Heart right ventricle (tissue), 16 donors: ENCODE data around the gene FAM229B. TPM values are rescaled to one million over a fixed set of nuclear protein-coding genes. Genes with fewer than 3 reads are reported as not detected.

Experiments used
- ATAC-seq, 8 donors: fragments of 200-7000 bp; cut with Tn5 transposase; one replicate each; pipeline ENCODE4 v1.9.1; 2020; ENCODE audit warnings: mild to moderate bottlenecking in 8 of 8, moderate library complexity in 8 of 8, moderate number of reproducible peaks in 1 of 8
- DNase-seq, 2 donors: peaks; one replicate each; pipeline ENCODE4 v3.0.0-alpha.2; 2020
- H3K27ac ChIP-seq, 10 donors: fragments of 200-600 bp; sonication (generic) in 2 of 10; one replicate each; pipeline versions ENCODE4 v1.5.0 to v1.8.0; 2020 to 2022; ENCODE audit warnings: mild to moderate bottlenecking in 3 of 10
- H3K27me3 ChIP-seq, 7 donors: fragments of 200-600 bp; one replicate each; pipeline ENCODE4 v1.8.0; 2021 to 2022; ENCODE audit warnings: mild to moderate bottlenecking in 2 of 7
- H3K36me3 ChIP-seq, 9 donors: fragments of 200-600 bp; sonication (generic) in 1 of 9; one replicate each; pipeline versions ENCODE4 v1.5.0 to v1.8.0; 2020 to 2022; ENCODE audit warnings: mild to moderate bottlenecking in 2 of 9
- H3K4me1 ChIP-seq, 9 donors: fragments of 200-600 bp; sonication (generic) in 1 of 9; one replicate each; pipeline versions ENCODE4 v1.5.0 to v1.8.0; 2020 to 2022; ENCODE audit warnings: mild to moderate bottlenecking in 4 of 9
- H3K4me3 ChIP-seq, 10 donors: fragments of 200-600 bp; sonication (generic) in 2 of 10; one replicate each; pipeline versions ENCODE4 v1.5.0 to v1.8.0; 2020 to 2022; ENCODE audit warnings: mild to moderate bottlenecking in 7 of 10, moderate library complexity in 2 of 10
- H3K9me3 ChIP-seq, 11 donors: fragments of 200-600 bp in 10 of 11; sonication (generic) in 2 of 11; one replicate each; pipeline versions ENCODE4 v1.5.0 to v1.8.0; 2013 to 2022; ENCODE audit warnings: mild to moderate bottlenecking in 2 of 11, control low read depth in 1 of 11, moderate library complexity in 1 of 11
- WGBS, 2 donors: extraction: QIAGEN DNeasy Blood & Tissue Kit; methylation state at CpG; one replicate each; pipeline ENCODE4 v1.1.7; 2013; ENCODE audit warnings: inconsistent platforms in 1 of 2; 5-methylcytosine and 5-hydroxymethylcytosine counted together
- intact Hi-C, 10 donors: fragments of 100-400 bp; cut with DNase I; formaldehyde crosslinking; loops; one replicate each; pipeline versions ENCODE4 v1.11.1 to v1.14.2; 2022
- polyA plus RNA-seq, 2 donors: library from polyadenylated mRNA; stranded (reverse); fragments of 200-250 nt; gene quantifications; one replicate each; pipeline ENCODE4 v1.2.3, GENCODE V29; 2013
- total RNA-seq, 10 donors: library from RNA; stranded (reverse); fragmentation: NEBNext Ultra II Directional in 3 of 10; extraction: Animal tissue kit (Norgen Biotek cat#: 25700) in 3 of 10; gene quantifications; one replicate each; pipeline versions ENCODE4 v1.2.1 to v1.2.4, GENCODE V29; 2021 to 2023
- TF ChIP-seq, protein P1 (sequence below), 9 donors: fragments of 200-600 bp; sonication (generic) in 2 of 9; IDR thresholded peaks; one replicate each; pipeline versions ENCODE4 v1.5.0 to v1.8.0; 2021 to 2022; ENCODE audit warnings: antibody characterized with exemption in 9 of 9, mild to moderate bottlenecking in 5 of 9, moderate library complexity in 1 of 9
- donor health status: Arrhythmogenic right ventricular cardiomyopathy.
- donor health status: ischemic (EF 13 %, LVEDD 7.1; RV severe dilation, severe dysfunction).
- donor health status: healthy with polysubstance abuse.
- donor health status: DM: no; HTN: yes; CAD: no.
- donor health status: DM: no; HTN: no; CAD: no.
- donor health status: ischemic (EF 25% LVEDD 6.9; RV normal size, moderate dysfunction).
- donor health status: ischemic (EF 25% LVEDD 5.7; RV mildly dilated, moderate dysfunction).
- donor health status: healthy.
- donor health status: DM: yes; HTN: yes; CAD: no.
- donor health status: Ischemic cardiomyopathy.
- donor health status: ischemic (EF 35%, LVEDD 5.7; RV mildly dilated, moderate dysfunction).
- donor health status: nonischemic (EF 11% LVEDD 7.7; RV severe dilation, severe dysfunction).
- donor health status: DM: yes; HTN: yes; CAD: no.
- donor health status: PGD.
- donor health status: ischemic (EF 29% LVEDD 5.4; RV normal size, mild dysfunction).
- donor health status: nonischemic (EF 23%, LVEDD 6.1; RV moderate dilation, normal function).

FAM229B gene
- total and polyA plus RNA-seq, 12 donors, result 36.7 to 88.7 (median 59.8) TPM

DNA sequence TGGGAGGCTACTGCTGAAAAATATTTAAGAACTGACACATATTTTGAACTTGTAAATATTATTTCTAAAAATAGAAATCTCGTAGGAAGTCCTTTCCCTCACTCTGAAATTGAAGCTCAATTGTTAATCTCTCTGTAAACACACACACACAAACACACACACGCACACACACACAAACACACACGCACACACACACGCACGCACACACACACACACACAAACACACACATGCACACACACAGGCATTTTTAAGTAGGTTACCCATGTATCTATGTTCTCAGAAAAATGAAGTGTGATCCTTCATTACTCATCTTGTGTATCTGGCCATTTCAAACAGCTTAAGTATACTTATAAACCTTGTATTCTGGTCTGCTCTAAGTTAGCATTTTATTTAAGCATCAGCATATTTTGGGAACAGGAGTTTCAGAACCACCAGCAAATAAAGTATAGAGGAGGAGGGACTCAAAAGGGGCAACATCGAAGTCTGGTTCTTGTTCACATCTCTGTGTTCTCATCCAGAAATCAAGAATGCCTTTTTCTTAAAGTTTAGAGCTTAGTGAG lies 21.9 kb upstream of the FAM229B start:
- TF ChIP-seq, protein P1, sequence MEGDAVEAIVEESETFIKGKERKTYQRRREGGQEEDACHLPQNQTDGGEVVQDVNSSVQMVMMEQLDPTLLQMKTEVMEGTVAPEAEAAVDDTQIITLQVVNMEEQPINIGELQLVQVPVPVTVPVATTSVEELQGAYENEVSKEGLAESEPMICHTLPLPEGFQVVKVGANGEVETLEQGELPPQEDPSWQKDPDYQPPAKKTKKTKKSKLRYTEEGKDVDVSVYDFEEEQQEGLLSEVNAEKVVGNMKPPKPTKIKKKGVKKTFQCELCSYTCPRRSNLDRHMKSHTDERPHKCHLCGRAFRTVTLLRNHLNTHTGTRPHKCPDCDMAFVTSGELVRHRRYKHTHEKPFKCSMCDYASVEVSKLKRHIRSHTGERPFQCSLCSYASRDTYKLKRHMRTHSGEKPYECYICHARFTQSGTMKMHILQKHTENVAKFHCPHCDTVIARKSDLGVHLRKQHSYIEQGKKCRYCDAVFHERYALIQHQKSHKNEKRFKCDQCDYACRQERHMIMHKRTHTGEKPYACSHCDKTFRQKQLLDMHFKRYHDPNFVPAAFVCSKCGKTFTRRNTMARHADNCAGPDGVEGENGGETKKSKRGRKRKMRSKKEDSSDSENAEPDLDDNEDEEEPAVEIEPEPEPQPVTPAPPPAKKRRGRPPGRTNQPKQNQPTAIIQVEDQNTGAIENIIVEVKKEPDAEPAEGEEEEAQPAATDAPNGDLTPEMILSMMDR (IDR thresholded peaks at IDR 0.05), result no peak
- H3K27ac ChIP-seq, result no peak overlapping the region
- DNase-seq, result no peak
- intact Hi-C loops, result no loop called here
- ATAC-seq, result no peak
- H3K9me3 ChIP-seq, result no peaks in the 10 kb centered on the region
- WGBS, 2 donors, result 64 to 69% methylated on average over 6 of the region's 6 CpGs
- no peak overlapping the region for H3K4me3 ChIP-seq
- H3K27me3 ChIP-seq, result no peaks in the 10 kb centered on the region
- no peaks in the 10 kb centered on the region for H3K4me1 ChIP-seq
- H3K36me3 ChIP-seq, result peaks cover 0 to 27% (median 14%) of the 10 kb centered on the region in 9 donors

DNA sequence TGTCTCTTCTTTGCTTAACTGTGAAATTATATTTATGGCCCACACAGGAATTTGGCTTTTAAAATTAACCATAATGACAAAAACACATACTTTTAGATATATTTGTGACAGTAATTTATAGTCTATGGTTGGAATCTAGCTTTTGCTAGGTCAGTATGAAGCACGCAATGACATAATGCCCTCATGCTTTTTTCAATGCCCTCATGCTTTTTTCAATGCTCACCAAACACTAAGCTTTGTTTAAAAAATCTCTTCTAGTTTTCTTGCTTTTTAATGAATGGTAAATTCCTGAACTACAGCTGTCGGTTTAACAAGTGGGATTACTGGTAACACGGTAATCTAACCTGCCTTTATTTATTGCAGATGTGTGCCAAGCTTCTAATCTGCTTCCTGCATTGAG lies 20.8 kb upstream of the FAM229B start:
- TF ChIP-seq, protein P1 (IDR thresholded peaks at IDR 0.05), result no peak

DNA sequence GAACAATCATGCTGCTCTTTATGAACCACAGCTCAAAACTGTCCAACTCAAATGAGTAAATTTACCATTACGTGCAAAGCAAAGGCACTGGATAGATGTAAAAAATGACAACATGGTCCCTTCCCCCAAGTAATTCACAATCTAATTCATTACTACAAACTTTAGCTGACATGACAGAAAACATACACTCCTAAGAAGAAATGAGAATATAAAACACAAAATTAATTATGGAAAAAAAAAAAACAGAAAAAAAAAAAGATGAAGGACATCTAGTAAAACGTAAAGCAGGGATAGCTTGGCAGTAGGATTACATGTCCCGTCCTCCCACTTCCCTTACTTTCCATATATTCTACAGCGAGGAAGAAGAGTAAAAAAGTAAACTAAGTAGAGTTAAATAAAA lies 5.8 kb upstream of the FAM229B start:
- peaks cover 0 to 90% (median 19%) of the 10 kb centered on the region in 9 donors for H3K36me3 ChIP-seq
- ATAC-seq, result no peak
- no peaks in the 10 kb centered on the region for H3K27me3 ChIP-seq
- intact Hi-C loops, result loop anchor here in 1 of 10 donors (5.0 kb wide), 1 partner anchor 66 kb away; no protein-coding TSS in a partner anchor
- no peak for DNase-seq
- WGBS, 2 donors, result 93 to 94% methylated on average over 4 of the region's 4 CpGs
- TF ChIP-seq, protein P1 (IDR thresholded peaks at IDR 0.05), result no peak
- H3K4me1 ChIP-seq, result peaks cover 0 to 22% (median 15%) of the 10 kb centered on the region in 9 donors
- no peak overlapping the region for H3K4me3 ChIP-seq
- H3K27ac ChIP-seq, result no peak overlapping the region
- H3K9me3 ChIP-seq, result no peaks in the 10 kb centered on the region

More for the DNA sequence above, 20.8 kb upstream of the FAM229B start:
- DNase-seq (no peak), ATAC-seq (no peak)
- H3K4me3 ChIP-seq, result no peak overlapping the region
- H3K4me1 ChIP-seq, result no peaks in the 10 kb centered on the region
- no peak overlapping the region for H3K27ac ChIP-seq
- no peaks in the 10 kb centered on the region for H3K9me3 ChIP-seq
- 81 to 82% methylated on average over 3 of the region's 3 CpGs for WGBS, 2 donors
- no peaks in the 10 kb centered on the region for H3K27me3 ChIP-seq
- peaks cover 0 to 38% (median 24%) of the 10 kb centered on the region in 9 donors for H3K36me3 ChIP-seq
- intact Hi-C loops, result no loop called here

DNA sequence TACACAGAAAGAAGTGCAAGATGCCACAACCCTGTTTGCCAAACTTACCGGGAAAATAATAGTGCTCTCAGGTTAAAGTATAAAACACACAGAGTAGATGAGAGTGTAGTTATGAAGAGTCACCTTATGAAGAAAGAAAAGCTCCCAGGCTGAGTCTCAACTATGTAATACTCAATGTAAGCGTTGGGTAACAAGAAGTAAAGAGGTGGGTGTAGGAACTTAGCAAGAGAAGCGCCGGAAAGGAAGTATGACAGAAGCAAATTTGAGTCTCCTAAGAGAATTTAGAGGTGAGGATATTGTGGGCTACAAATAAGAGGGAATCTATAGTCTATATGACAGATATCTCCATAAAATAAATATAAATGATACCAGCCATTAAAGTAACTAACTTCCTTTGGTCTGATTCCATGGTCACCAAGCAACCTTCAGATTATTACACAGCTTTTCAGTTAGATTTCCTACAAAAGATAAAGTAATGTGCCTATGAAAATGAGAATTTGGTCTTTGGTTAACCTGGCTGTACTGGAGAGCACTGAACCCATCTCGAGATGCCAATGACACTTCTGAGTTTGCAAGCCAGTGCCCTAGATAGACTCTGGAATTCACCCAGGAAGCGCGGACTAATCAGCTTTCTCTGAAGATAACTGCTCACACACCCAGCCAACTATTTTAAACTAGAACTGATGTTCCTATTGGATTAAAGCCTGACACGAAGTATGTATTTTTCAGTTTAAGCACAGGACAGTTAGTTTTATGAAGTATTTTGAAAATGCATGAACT lies 1.9 kb upstream of the FAM229B start:
- Histone ChIP-seq H3K4me1 (peaks cover 0 to 34% (median 27%) of the 10 kb centered on the region in 9 donors), H3K27ac (peak overlapping the region in 6 of 10 donors; percentile 32 to 91 (median 88)), H3K36me3 (peaks cover 0 to 51% (median 9%) of the 10 kb centered on the region in 9 donors), H3K9me3 (no peaks in the 10 kb centered on the region), H3K27me3 (no peaks in the 10 kb centered on the region), H3K4me3 (peak overlapping the region in 6 of 10 donors; percentile 76 to 83 (median 80))
- ATAC-seq, result peak in 5 of 8 donors; percentile 41 to 59 (median 45)
- 66 to 69% methylated on average over 8 of the region's 8 CpGs for WGBS, 2 donors
- intact Hi-C loops, result no loop called here
- peak in 1 of 2 donors; percentile 58 for DNase-seq
- TF ChIP-seq, protein P1 (IDR thresholded peaks at IDR 0.05), result no peak
